GM23338 (cell line): Measurements from ENCODE around the gene ARHGAP11A.

Experiments used
- CREB1 ChIP-seq: fragments of 250-450 bp; sonication (Bioruptor Pico); IDR thresholded peaks from 2 replicates; pipeline ENCODE4 v1.5.0; 2020; ENCODE audit warnings: low read depth, mild to moderate bottlenecking, moderate library complexity
- EZH2 ChIP-seq: fragments of 200-600 bp; sonication (generic); IDR thresholded peaks from one replicate; pipeline ENCODE4 v1.8.0; 2017; ENCODE audit warnings: antibody characterized with exemption, mild to moderate bottlenecking, low read depth; ENCODE audit not compliant: unreplicated experiment
- EZH2phosphoT487 ChIP-seq: fragments of 200-600 bp; sonication (generic); IDR thresholded peaks from one replicate; pipeline ENCODE4 v1.8.1; 2018; ENCODE audit warnings: antibody characterized with exemption; ENCODE audit not compliant: unreplicated experiment
- JUNB ChIP-seq: IDR thresholded peaks from one replicate; pipeline ENCODE4 v1.6.1; 2016; ENCODE audit warnings: antibody characterized with exemption; ENCODE audit not compliant: unreplicated experiment
- POLR2AphosphoS5 ChIP-seq: IDR thresholded peaks from 2 replicates; pipeline ENCODE4 v1.6.1; 2016; ENCODE audit warnings: antibody characterized with exemption, low read depth
- STAT1 ChIP-seq: IDR thresholded peaks from one replicate; pipeline ENCODE4 v1.6.1; 2016; ENCODE audit warnings: antibody characterized with exemption; ENCODE audit not compliant: unreplicated experiment
- TF ChIP-seq, protein P1 (sequence below), 2 experiments: fragments of 200-600 bp in 1 of 2; sonication (generic) in 1 of 2; conservative IDR thresholded peaks; 2 replicates each; pipeline versions ENCODE4 v1.5.1 to v1.6.1; 2016 to 2017; ENCODE audit warnings: antibody characterized with exemption in 2 of 2, low read depth in 2 of 2, mild to moderate bottlenecking in 2 of 2, moderate library complexity in 1 of 2
- TF ChIP-seq, protein P2 (sequence below): IDR thresholded peaks from one replicate; pipeline ENCODE4 v1.6.1; 2018; ENCODE audit warnings: antibody characterized with exemption; ENCODE audit not compliant: unreplicated experiment

DNA sequence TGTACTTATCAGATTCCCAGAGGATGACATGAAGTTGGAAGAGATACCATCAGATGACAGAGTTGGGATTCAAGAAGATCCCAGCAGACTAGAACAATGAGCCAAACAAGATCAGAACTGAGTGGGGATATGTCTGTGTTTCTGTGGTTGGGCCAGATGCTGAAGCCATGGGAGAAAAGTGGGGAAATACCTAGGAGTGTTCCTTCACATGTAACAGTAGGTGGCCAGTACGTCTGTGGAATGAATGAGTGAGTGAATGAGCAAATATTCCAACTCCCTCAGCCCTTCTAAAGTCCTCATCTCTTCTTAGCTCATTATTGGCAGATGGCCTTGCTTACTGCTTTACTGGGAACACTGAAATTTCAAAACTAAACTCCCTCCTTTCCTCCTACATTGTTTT lies 70.3 kb downstream of the ARHGAP11A start:
- TF ChIP-seq, protein P1, sequence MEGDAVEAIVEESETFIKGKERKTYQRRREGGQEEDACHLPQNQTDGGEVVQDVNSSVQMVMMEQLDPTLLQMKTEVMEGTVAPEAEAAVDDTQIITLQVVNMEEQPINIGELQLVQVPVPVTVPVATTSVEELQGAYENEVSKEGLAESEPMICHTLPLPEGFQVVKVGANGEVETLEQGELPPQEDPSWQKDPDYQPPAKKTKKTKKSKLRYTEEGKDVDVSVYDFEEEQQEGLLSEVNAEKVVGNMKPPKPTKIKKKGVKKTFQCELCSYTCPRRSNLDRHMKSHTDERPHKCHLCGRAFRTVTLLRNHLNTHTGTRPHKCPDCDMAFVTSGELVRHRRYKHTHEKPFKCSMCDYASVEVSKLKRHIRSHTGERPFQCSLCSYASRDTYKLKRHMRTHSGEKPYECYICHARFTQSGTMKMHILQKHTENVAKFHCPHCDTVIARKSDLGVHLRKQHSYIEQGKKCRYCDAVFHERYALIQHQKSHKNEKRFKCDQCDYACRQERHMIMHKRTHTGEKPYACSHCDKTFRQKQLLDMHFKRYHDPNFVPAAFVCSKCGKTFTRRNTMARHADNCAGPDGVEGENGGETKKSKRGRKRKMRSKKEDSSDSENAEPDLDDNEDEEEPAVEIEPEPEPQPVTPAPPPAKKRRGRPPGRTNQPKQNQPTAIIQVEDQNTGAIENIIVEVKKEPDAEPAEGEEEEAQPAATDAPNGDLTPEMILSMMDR (conservative IDR thresholded peaks at IDR 0.05; ENCODE audit: low read depth in 2 of 2): no peak
- TF ChIP-seq STAT1 (no peak), EZH2phosphoT487 (no peak), POLR2AphosphoS5 (no peak), EZH2 (no peak), JUNB (no peak), CREB1 (CRISPR knock-in tag) (no peak)
- TF ChIP-seq, protein P2, sequence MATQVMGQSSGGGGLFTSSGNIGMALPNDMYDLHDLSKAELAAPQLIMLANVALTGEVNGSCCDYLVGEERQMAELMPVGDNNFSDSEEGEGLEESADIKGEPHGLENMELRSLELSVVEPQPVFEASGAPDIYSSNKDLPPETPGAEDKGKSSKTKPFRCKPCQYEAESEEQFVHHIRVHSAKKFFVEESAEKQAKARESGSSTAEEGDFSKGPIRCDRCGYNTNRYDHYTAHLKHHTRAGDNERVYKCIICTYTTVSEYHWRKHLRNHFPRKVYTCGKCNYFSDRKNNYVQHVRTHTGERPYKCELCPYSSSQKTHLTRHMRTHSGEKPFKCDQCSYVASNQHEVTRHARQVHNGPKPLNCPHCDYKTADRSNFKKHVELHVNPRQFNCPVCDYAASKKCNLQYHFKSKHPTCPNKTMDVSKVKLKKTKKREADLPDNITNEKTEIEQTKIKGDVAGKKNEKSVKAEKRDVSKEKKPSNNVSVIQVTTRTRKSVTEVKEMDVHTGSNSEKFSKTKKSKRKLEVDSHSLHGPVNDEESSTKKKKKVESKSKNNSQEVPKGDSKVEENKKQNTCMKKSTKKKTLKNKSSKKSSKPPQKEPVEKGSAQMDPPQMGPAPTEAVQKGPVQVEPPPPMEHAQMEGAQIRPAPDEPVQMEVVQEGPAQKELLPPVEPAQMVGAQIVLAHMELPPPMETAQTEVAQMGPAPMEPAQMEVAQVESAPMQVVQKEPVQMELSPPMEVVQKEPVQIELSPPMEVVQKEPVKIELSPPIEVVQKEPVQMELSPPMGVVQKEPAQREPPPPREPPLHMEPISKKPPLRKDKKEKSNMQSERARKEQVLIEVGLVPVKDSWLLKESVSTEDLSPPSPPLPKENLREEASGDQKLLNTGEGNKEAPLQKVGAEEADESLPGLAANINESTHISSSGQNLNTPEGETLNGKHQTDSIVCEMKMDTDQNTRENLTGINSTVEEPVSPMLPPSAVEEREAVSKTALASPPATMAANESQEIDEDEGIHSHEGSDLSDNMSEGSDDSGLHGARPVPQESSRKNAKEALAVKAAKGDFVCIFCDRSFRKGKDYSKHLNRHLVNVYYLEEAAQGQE: no peak
